Ishikawa (cell line): Measurements from ENCODE around the gene FRMPD4.

ENCODE experiments used
- CEBPB ChIP-seq: IDR thresholded peaks from 2 replicates; pipeline ENCODE4 v1.6.1; 2012
- CREB1 ChIP-seq: IDR thresholded peaks from 2 replicates; pipeline ENCODE4 v1.6.1; 2012; ENCODE audit warnings: low read depth
- EGR1 ChIP-seq: IDR thresholded peaks from 2 replicates; pipeline ENCODE4 v1.6.1; 2012
- EP300 ChIP-seq: IDR thresholded peaks from 2 replicates; pipeline ENCODE4 v1.6.1; 2012; ENCODE audit warnings: borderline replicate concordance
- FOXM1 ChIP-seq: IDR thresholded peaks from 2 replicates; pipeline ENCODE4 v1.6.1; 2012; ENCODE audit warnings: low read depth, borderline replicate concordance
- NFIC ChIP-seq: IDR thresholded peaks from 2 replicates; pipeline ENCODE4 v1.6.1; 2012
- RAD21 ChIP-seq: IDR thresholded peaks from 2 replicates; pipeline ENCODE4 v1.6.1; 2012; ENCODE audit warnings: low read depth
- TAF1 ChIP-seq: IDR thresholded peaks from 2 replicates; pipeline ENCODE4 v1.6.1; 2012; ENCODE audit warnings: low read depth, mild to moderate bottlenecking
- TCF12 ChIP-seq: IDR thresholded peaks from 2 replicates; pipeline ENCODE4 v1.6.1; 2012; ENCODE audit warnings: low read depth
- TEAD4 ChIP-seq: IDR thresholded peaks from 2 replicates; pipeline ENCODE4 v1.6.1; 2012
- YY1 ChIP-seq: IDR thresholded peaks from 2 replicates; pipeline ENCODE4 v1.6.1; 2012; ENCODE audit warnings: low read depth
- ZBTB7A ChIP-seq: IDR thresholded peaks from 2 replicates; pipeline ENCODE4 v1.6.1; 2012; ENCODE audit warnings: low read depth
- TF ChIP-seq, protein P1 (sequence below): IDR thresholded peaks from 2 replicates; pipeline ENCODE4 v1.6.1; 2012
- TF ChIP-seq, protein P2 (sequence below): IDR thresholded peaks from 2 replicates; pipeline ENCODE4 v1.6.1; 2012
- TF ChIP-seq, protein P3 (sequence below): IDR thresholded peaks from 2 replicates; pipeline ENCODE4 v1.6.1; 2012; ENCODE audit warnings: low read depth, mild to moderate bottlenecking

FRMPD4 gene

DNA sequence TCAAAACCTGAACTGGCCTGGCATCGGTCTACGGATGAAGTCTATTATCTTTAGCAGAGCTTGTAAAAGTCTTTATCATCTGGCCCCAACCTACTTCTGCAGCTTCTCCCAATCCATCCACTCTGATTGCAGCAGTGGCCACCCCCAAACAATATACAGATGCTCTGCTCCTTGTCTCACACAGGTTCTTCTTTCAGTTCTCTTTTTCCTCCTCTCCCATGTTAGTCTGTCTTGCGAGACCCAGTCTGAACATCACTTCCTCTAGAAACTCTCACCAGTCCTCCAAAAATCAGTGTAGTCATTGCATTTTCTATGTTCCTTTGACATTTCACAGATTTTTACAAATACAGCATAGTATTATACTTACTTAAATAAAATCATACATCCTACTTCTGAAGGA is 163.0 kb downstream of the FRMPD4 start:
- TF ChIP-seq NFIC (no peak), RAD21 (no peak), CEBPB (no peak), EP300 (no peak)
- TF ChIP-seq, protein P1, sequence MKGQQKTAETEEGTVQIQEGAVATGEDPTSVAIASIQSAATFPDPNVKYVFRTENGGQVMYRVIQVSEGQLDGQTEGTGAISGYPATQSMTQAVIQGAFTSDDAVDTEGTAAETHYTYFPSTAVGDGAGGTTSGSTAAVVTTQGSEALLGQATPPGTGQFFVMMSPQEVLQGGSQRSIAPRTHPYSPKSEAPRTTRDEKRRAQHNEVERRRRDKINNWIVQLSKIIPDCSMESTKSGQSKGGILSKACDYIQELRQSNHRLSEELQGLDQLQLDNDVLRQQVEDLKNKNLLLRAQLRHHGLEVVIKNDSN, result no peak
- TF ChIP-seq, protein P2, sequence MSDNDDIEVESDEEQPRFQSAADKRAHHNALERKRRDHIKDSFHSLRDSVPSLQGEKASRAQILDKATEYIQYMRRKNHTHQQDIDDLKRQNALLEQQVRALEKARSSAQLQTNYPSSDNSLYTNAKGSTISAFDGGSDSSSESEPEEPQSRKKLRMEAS, result no peak

DNA sequence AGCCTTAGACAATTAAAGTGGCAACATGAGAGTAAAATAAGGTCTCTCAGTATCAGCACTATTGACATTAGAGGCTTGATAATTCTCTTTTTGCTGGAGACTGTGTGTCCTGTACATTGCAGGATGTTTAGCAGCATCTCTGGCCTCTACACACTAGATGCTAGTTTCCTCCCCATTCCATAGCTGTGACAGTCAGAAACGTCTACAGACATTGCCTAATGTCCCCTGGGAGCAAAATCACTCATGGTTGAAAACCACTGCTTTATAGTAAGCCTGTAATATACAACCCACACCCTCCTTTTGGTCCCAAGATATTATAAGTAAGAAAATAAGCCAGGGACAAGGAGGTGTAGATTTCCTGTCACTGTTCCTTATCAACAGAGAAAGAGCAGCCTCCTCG is 166.0 kb downstream of the FRMPD4 start:
- TF ChIP-seq CREB1 (no peak), NFIC (no peak), TEAD4 (no peak), TCF12 (no peak), TAF1 (no peak), FOXM1 (no peak), EP300 (no peak), RAD21 (no peak), EGR1 (no peak), CEBPB (no peak), YY1 (no peak)
- TF ChIP-seq, protein P1, result no peak
- TF ChIP-seq, protein P3, sequence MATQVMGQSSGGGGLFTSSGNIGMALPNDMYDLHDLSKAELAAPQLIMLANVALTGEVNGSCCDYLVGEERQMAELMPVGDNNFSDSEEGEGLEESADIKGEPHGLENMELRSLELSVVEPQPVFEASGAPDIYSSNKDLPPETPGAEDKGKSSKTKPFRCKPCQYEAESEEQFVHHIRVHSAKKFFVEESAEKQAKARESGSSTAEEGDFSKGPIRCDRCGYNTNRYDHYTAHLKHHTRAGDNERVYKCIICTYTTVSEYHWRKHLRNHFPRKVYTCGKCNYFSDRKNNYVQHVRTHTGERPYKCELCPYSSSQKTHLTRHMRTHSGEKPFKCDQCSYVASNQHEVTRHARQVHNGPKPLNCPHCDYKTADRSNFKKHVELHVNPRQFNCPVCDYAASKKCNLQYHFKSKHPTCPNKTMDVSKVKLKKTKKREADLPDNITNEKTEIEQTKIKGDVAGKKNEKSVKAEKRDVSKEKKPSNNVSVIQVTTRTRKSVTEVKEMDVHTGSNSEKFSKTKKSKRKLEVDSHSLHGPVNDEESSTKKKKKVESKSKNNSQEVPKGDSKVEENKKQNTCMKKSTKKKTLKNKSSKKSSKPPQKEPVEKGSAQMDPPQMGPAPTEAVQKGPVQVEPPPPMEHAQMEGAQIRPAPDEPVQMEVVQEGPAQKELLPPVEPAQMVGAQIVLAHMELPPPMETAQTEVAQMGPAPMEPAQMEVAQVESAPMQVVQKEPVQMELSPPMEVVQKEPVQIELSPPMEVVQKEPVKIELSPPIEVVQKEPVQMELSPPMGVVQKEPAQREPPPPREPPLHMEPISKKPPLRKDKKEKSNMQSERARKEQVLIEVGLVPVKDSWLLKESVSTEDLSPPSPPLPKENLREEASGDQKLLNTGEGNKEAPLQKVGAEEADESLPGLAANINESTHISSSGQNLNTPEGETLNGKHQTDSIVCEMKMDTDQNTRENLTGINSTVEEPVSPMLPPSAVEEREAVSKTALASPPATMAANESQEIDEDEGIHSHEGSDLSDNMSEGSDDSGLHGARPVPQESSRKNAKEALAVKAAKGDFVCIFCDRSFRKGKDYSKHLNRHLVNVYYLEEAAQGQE, result no peak
- TF ChIP-seq, protein P2, result no peak

DNA sequence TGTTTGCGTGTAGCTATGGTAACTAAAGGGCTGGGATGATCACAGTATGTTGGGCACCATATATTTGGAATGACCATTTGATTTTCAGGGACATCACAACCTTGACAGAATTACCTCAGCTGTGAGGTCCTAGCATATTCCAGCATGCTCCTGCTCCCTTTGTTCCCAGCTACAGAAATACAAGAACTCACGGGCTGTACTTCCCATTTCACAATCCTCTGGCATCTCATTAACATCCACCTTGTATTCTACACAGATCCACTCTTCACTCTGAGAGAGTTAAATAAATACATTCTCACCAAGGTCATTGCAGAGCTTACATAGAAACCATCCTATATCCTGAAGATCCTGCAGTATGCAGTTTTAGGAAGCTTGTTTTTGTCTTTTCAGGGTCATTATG is 169.7 kb downstream of the FRMPD4 start:
- TF ChIP-seq CEBPB (no peak), NFIC (no peak), RAD21 (no peak), TAF1 (no peak)
- TF ChIP-seq, protein P1, result no peak
- TF ChIP-seq, protein P2, result no peak

DNA sequence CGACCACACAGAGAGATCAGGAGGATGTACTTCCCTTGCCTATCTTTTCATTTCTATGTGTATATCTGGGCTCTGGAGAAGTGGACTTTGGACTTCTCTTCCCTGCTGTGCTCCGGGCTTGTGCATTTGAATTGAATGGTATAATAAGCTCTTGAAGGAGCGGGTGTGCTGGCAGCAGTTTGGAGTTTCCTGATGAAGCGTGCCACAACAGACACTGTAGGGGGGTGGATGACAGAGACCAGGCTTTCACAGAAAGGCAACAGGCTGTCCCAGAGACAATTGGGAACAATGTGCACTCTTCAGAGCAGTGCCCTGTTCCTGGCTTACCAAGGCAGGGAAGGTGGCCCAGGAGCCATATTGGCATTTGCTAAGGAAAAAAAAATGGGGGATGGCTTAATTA is 170.1 kb downstream of the FRMPD4 start:
- TF ChIP-seq, protein P3, result no peak
- TF ChIP-seq RAD21 (no peak), EP300 (no peak), YY1 (no peak), NFIC (no peak), ZBTB7A (no peak), CEBPB (no peak), TCF12 (no peak), CREB1 (no peak), EGR1 (no peak), FOXM1 (no peak), TAF1 (no peak), TEAD4 (no peak)
- TF ChIP-seq, protein P2, result no peak
- TF ChIP-seq, protein P1, result no peak

DNA sequence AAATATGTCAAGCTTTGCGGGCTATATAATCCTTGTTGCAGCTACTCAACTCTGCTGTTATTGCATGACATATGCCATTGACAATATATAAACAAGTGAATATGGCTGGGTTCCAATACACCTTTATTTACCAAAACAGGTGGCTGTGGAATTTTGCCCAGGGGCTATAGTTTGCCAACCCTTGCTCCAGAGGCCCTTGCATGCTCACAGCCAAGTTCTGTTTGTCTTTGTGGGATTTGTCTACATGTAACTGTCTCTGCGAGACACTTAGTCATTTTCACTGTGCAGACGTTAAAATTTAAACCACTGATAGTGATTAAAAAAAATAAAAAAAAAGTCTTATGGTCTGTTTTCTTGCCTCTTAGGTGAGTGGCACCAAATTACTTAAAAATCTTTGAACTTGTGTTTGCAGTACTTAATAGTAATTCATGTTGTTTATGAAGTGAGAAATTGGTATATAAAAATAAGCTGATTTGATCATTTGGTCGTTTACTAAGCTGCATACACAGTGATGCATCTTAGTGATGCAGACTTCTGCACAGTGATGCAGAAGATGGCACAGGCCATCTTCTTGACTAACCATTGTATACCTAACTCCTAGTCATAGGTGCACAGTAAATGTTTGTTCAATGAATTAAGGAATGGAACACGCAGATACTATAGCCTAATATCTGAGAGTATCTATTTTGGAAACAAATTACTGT is 170.9 kb downstream of the FRMPD4 start:
- TF ChIP-seq TCF12, result no peak
- TF ChIP-seq, protein P1, result no peak
- no peak for TF ChIP-seq RAD21
- TF ChIP-seq TEAD4, result no peak
- no peak for TF ChIP-seq CEBPB
- TF ChIP-seq, protein P3, result no peak
- no peak for TF ChIP-seq ZBTB7A
- no peak for TF ChIP-seq YY1
- TF ChIP-seq FOXM1, result no peak
